ENCODE results near the gene LTB. TPM values are rescaled to one million over a fixed set of nuclear protein-coding genes. Genes with fewer than 3 reads are reported as not detected.

Gene LTB
- total and polyA plus RNA-seq, 9 of the 15 experiments (the other 6 are each of a cell fraction or from before 2014, with no cell fraction given) = 0.07 to 0.51 TPM; not detected in 7

GRCh38 chr6:31580807-31581433, 1.3 kb downstream of the LTB start (continued):
- peak; percentile 82; the same call in 1 of the 2 replicates for TF ChIP-seq THAP12 (CRISPR knock-in tag; IDR thresholded peaks at IDR 0.05)
- no peak for TF ChIP-seq ZNF778 (CRISPR knock-in tag; IDR thresholded peaks at IDR 0.05)
- no peak for TF ChIP-seq TRIM25 (IDR thresholded peaks at IDR 0.05; ENCODE audit: borderline replicate concordance)
- TF ChIP-seq HNRNPH1 (optimal IDR thresholded peaks at IDR 0.05; ENCODE audit: low read depth, low read length) = no peak
- TF ChIP-seq JUNB (CRISPR knock-in tag; conservative IDR thresholded peaks at IDR 0.05) = no peak
- TF ChIP-seq ZNF586 (CRISPR knock-in tag; conservative IDR thresholded peaks at IDR 0.05) = no peak
- TF ChIP-seq ARID2 (IDR thresholded peaks at IDR 0.05) = no peak
- no peak for TF ChIP-seq PTRF (tag; IDR thresholded peaks at IDR 0.05)
- no peak for TF ChIP-seq MCM3 (IDR thresholded peaks at IDR 0.05)
- TF ChIP-seq PHTF2 (CRISPR knock-in tag; IDR thresholded peaks at IDR 0.05) = no peak
- no peak for TF ChIP-seq MTF1 (CRISPR knock-in tag; IDR thresholded peaks at IDR 0.05; ENCODE audit: borderline replicate concordance)
- TF ChIP-seq PBX2 (CRISPR knock-in tag; IDR thresholded peaks at IDR 0.05; ENCODE audit: low read depth) = no peak
- no peak for TF ChIP-seq PBX2 (tag; conservative IDR thresholded peaks at IDR 0.05; ENCODE audit: low read depth)
- TF ChIP-seq ZNF232 (CRISPR knock-in tag; IDR thresholded peaks at IDR 0.05) = no peak
- no peak for TF ChIP-seq HNRNPK (IDR thresholded peaks at IDR 0.05; ENCODE audit: low read depth, low read length, poor library complexity, severe bottlenecking)
- TF ChIP-seq RBM25 (IDR thresholded peaks at IDR 0.05; ENCODE audit: low read depth, low read length, severe bottlenecking) = no peak
- TF ChIP-seq NFRKB (IDR thresholded peaks at IDR 0.05; ENCODE audit: low read depth) = no peak
- TF ChIP-seq CHD2 (IDR thresholded peaks at IDR 0.05; ENCODE audit: low read depth, low read length) = peak; percentile 46
- TF ChIP-seq YY1 (IDR thresholded peaks at IDR 0.05; ENCODE audit: borderline replicate concordance in 1 of 3, control insufficient read depth in 1 of 3, extremely low read depth in 1 of 3, insufficient read depth in 3 of 3, insufficient read length in 1 of 3, insufficient replicate concordance in 2 of 3, low read depth in 1 of 3, low read length in 2 of 3) = peak in 2 of 3 experiments; percentile 48 to 76
- TF ChIP-seq RBM22 (IDR thresholded peaks at IDR 0.05; ENCODE audit: low read depth, low read length, poor library complexity, severe bottlenecking) = peak; percentile 71
- no peak for TF ChIP-seq ETV6 (IDR thresholded peaks at IDR 0.05; ENCODE audit: borderline replicate concordance in 1 of 2, low read depth in 2 of 2, low read length in 1 of 2)
- TF ChIP-seq ETV6 (CRISPR knock-in tag; IDR thresholded peaks at IDR 0.05; ENCODE audit: borderline replicate concordance) = no peak
- TF ChIP-seq POLR2AphosphoS2 (IDR thresholded peaks at IDR 0.05; ENCODE audit: low read length) = no peak

All from K562 (cell line).